ENCODE measurements around the gene KIFC3. TPM values are rescaled to one million over a fixed set of nuclear protein-coding genes. Genes with fewer than 3 reads are reported as not detected.

Gene KIFC3
- total RNA-seq, 4 donors from 2014 or later, result 116 to 206 (median 164) TPM

DNA sequence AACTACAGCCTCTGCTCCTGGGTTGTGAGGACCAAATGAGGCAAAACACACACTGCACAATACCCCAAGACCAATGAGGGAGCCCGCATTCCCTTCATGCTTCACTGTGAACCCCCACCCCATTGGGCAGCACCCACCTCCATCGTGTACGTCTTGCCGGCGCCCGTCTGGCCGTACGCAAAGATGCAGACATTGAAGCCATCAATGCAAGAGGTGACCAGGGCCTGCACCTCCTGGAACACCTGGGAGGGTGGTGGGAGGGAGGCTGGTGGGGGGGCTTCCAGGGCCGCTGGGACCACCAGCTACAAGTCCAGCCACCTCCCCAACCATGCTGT lies 38.3 kb downstream of the KIFC3 start:
- no peak for DNase-seq (ENCODE audit: low spot score in 2 of 2)
- H3K4me3 ChIP-seq (ENCODE audit: low read depth, poor library complexity, severe bottlenecking), result no peak overlapping the region
- intact Hi-C loops (cut with DNase I; ENCODE audit: low total_unique reads), result no loop called here
- 94 to 97% methylated on average over 9 of the region's 9 CpGs for WGBS, 2 donors
- no peak for TF ChIP-seq POLR2A (IDR thresholded peaks at IDR 0.05)
- TF ChIP-seq, protein P1, sequence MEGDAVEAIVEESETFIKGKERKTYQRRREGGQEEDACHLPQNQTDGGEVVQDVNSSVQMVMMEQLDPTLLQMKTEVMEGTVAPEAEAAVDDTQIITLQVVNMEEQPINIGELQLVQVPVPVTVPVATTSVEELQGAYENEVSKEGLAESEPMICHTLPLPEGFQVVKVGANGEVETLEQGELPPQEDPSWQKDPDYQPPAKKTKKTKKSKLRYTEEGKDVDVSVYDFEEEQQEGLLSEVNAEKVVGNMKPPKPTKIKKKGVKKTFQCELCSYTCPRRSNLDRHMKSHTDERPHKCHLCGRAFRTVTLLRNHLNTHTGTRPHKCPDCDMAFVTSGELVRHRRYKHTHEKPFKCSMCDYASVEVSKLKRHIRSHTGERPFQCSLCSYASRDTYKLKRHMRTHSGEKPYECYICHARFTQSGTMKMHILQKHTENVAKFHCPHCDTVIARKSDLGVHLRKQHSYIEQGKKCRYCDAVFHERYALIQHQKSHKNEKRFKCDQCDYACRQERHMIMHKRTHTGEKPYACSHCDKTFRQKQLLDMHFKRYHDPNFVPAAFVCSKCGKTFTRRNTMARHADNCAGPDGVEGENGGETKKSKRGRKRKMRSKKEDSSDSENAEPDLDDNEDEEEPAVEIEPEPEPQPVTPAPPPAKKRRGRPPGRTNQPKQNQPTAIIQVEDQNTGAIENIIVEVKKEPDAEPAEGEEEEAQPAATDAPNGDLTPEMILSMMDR (IDR thresholded peaks at IDR 0.05), result no peak

DNA sequence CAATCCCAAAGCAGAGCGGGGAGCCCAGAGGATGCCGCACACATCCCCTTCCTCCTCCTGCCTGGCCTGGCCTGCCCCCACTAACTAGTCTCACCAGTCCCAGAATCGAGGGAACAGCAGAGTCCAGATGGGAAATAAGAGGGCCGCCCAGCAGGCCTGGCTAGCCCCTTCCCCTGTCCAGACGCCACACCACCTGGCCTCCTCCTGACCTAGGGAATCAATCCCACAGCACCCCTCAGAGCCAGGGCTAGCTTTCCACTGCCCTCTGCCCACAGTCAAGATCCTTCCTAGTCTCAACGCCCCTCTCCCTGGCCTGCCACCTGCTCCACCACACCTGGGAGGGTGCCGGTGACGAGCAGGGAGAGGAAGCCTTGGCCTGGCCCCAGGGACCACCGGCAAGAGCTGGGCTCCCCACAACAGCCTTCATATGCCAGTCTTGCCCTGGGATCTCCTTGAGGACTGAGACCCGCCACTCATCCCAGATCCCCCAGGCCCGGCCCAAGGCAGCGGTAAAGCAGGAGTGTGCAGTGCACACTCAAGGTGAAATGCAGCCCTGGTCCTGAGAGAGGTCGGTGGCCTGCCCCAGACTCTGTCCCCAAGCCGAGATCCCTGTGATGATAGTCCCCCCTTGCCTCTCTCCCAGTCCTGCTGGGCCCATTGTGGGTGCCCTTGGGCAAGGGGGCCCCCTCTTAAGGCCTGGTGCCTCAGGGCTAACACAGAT lies 38.8 kb downstream of the KIFC3 start:
- H3K4me3 ChIP-seq (ENCODE audit: low read depth, poor library complexity, severe bottlenecking), result no peak overlapping the region
- DNase-seq (ENCODE audit: low spot score in 2 of 2), result no peak
- TF ChIP-seq, protein P1 (IDR thresholded peaks at IDR 0.05), result no peak
- no peak for TF ChIP-seq POLR2A (IDR thresholded peaks at IDR 0.05)
- intact Hi-C loops (cut with DNase I; ENCODE audit: low total_unique reads), result no loop called here
- 91 to 92% methylated on average over 8 to 14 of the region's 14 CpGs for WGBS, 2 donors

DNA sequence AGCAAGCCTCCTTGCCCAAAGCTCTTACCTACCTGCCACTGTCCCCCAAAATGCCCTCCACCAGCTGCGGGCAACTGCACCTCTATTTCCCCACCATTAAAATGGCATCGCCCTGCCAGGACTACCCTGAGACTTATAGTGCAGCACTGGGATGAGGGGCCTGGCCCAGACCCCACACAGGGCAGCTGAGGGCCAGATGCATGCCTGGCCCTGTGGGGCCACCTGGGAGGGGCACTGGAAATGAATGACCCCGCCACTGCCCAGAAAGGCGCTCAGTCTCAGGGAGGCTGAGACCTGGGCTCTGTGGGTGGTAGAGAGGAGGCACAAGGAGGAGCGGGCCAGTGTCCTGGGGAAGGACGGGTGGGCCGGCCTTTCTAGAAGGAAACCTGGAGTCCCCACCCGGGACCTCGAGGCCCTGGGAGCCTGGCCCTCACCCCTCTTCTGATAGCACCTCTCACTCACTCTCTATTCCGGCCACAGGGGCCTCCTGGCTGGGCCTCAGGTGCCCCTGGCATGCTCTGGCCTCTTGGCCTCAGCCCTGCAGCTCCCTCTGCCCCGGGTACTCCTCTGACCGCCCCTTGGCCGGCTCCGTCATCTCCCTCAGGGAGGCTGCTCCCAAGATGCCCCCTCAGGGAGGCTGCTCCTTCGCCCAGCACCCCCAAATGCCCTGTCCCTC lies 39.8 kb downstream of the KIFC3 start:
- H3K4me3 ChIP-seq (ENCODE audit: low read depth, poor library complexity, severe bottlenecking), result no peak overlapping the region

DNA sequence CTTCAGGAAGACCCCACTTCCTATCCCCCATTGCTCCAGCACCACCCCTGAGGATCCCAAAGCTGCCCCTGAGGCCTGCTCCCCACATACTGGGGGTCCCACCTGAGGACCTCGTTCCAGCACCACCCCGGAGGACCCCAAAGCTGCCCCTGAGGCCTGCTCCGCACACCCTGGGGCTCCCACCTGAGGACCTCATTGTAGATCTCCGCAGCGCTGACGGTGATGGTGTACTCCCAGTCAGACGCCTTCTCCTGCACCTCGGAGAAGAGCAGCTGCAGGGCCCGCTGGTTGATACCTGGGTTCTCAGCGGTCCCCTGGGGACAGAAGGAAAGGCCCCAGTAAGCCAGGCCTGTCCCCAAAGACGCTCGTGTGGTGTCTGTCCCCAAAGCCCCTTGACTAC lies 40.3 kb downstream of the KIFC3 start:
- 96% methylated on average over 12 of the region's 12 CpGs for WGBS, 2 donors
- intact Hi-C loops (cut with DNase I; ENCODE audit: low total_unique reads), result no loop called here
- DNase-seq (ENCODE audit: low spot score in 2 of 2), result no peak
- H3K4me3 ChIP-seq (ENCODE audit: low read depth, poor library complexity, severe bottlenecking), result no peak overlapping the region
- TF ChIP-seq, protein P1 (IDR thresholded peaks at IDR 0.05), result no peak
- TF ChIP-seq POLR2A (IDR thresholded peaks at IDR 0.05), result no peak

More for the DNA sequence above, 39.8 kb downstream of the KIFC3 start:
- TF ChIP-seq POLR2A (IDR thresholded peaks at IDR 0.05), result no peak
- TF ChIP-seq, protein P1 (IDR thresholded peaks at IDR 0.05), result no peak
- intact Hi-C loops (cut with DNase I; ENCODE audit: low total_unique reads), result no loop called here
- no peak for DNase-seq (ENCODE audit: low spot score in 2 of 2)
- WGBS, 2 donors, result 79% methylated on average over 13 to 15 of the region's 15 CpGs

DNA sequence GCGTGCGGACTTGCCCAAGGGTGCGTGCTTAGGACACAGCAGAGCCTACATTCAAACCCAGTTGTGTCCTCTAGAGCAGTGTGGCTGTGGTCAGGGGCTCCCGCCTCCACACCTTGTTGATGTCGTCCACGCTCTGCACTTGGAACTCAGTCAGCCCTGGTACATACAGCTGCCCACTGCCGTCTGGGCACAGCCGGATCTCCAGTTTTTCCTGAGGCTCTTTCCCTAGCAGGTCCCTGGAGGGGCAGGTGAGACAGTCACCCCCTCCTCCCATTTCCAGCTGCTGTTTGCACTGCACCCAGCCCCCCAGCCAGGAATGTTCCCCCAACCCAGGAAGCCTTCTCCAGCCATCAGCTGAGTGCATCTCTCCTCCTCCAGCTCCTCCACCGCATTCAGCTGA lies 41.0 kb downstream of the KIFC3 start:
- intact Hi-C loops (cut with DNase I; ENCODE audit: low total_unique reads), result no loop called here
- WGBS, 2 donors, result 78 to 85% methylated on average over 9 of the region's 9 CpGs
- H3K4me3 ChIP-seq (ENCODE audit: low read depth, poor library complexity, severe bottlenecking), result no peak overlapping the region
- DNase-seq (ENCODE audit: low spot score in 2 of 2), result no peak
- TF ChIP-seq, protein P1 (IDR thresholded peaks at IDR 0.05), result no peak
- TF ChIP-seq POLR2A (IDR thresholded peaks at IDR 0.05), result no peak
